GM19351 (cell line): ENCODE results near the gene GRIK3.
"Not testable (repeated sequence)": the region's sequence is repeated elsewhere in the genome, so short reads cannot be mapped to it uniquely, and the experiment has no call there.

ENCODE experiments used
- ATAC-seq: cut with Tn5 transposase; IDR thresholded peaks from one replicate; pipeline ENCODE4 v1.9.1; 2021; ENCODE audit warnings: mild to moderate bottlenecking, moderate library complexity; ENCODE audit not compliant: unreplicated experiment

Gene GRIK3

DNA sequence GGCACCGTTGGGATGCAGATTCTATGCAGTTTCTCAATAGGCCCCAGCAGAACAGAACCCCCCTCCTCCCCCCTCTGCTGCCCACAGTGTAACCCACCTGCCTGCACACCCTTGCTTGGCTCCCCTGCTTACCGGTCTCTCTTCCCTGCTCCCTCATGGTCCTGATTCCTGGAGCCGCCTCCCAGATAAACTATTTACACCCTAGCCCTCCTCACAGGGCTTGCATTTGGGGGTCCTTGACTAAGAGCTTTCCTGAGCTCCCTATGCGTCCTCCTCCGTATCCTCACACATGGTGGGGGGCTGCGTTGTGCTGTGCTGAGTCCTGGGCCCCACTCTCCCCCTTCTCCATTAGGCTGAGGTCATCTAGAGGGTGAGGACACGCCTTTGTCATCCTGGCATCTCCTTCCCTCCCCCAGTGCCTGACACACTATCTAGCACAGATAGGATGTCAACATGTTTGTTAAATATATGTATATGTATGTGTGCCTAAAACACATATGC lies 121.9 kb downstream of the GRIK3 start:
- no peak for ATAC-seq

DNA sequence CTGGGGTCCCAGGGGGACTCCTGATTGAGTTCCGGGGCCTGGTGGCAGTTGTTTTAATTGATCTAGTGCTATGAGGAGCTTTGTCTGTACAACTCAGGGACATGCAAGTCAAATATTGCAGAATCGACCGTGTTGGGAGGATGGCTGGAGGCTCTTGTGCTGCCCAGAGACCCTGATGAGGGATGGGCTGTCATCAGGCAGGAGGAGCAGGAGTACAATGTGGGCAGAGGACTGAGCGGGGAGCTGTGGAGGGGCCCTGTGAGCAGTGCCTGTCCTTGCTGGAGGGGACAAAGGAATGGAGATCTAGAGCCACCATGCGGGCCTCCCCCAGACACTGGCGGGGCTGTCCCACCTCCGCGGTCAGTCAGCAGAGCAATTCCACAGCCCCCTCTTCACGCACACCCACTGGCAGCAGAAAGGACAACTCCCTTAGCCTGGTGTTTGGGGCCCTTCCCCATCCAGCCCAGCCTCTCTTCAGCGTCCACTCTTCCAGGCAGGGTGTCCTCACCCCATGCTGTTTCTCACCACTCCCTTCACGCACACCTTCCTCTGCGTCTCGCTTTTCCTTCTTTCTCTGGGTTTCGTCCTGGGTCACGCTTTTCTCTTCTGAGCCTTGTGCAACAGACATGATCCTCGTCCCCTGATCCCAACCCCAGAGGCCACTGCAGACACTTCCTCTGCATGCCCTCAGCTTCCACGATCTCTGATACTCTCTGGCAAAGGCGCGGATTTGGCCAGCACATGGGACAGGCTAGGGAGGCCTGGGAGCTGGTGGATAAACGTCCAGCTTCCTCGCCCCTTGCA lies 122.6 kb downstream of the GRIK3 start:
- no peak for ATAC-seq

DNA sequence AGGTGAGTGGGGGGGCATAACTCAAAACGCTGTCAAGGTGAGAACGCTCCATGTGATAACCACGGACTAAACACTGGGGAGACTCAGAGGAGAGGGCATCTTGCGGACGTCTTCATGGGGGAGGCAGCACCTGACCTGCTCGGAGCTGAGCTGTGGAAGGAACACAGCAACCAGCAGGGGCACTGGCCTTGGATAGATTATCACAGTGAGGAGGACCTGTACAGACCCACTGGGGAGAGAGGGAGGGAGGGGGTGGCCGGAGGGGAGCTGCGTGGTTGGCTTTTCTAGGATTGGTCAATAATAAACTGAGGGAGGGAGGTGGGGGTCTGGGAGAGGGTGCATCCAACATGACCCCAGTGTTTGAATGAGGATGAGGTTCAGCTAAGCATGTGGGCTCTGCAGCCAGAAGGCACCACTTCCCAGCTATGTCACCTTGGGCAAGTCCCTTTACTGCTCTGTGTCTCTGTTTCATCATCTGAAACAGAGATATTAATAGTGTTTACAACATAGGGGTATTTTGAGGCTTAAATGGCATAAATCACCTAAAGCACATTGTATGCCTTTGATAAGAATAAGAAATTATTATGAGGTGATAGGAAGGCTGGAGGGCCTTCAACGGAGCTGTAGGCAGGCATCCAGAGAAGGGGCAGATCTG lies 123.3 kb downstream of the GRIK3 start:
- no peak for ATAC-seq

DNA sequence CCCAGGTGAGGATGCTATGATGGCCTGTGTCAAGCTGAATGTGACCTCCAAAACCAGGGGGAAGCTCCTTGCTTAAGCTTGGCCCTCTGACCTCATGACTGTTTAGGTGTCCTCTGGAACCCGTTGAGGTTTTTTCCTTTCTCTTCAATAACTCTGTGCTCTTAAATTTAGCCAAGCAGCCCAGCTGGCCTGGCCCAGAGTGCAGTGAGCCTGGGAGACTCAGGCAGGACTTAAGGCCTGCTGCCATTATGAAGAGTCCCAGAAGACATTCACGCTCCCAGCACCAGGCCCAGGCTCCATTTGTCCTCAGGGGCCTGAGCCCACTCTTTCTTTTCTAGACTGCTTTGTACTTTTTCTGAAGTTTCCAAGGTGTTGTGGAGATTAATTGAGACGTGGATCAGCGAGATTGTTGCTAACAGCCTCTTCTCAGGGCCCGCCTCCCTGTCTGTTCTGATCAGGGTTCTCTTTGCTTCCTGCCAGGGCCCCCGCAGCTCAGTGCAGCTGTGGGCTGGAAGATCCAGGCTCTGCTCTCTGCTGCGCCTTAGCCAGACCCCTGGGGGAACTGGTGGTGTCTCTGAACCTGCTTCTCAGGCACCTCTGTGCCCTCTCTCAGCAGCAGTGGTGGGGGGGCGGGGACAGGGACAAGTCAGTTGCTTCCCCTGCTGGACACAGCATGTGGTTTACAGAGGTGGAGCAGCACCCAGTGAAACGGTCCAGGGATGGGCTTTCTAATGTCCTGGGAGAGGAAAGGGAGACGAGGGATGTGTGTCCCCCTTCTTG lies 124.2 kb downstream of the GRIK3 start:
- ATAC-seq = no peak

DNA sequence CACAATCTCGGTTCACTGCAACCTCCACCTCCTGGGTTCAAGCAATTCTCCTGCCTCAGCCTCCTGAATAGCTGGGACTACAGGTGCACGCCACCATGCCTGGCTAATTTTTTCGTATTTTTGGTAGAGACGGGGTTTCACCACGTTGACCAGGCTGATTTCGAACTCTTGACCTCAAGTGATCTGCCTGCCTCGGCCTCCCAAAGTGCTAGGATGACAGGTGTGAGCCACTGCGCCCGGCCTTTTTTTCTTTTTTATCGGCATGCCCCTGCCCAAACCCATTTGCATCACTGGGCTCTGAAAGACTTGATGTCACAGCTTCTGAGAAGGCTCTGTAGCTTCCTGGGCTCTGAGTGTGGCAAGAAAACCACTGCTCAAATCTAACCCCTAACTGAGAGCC lies 125.0 kb downstream of the GRIK3 start:
- ATAC-seq = not testable (repeated sequence)

DNA sequence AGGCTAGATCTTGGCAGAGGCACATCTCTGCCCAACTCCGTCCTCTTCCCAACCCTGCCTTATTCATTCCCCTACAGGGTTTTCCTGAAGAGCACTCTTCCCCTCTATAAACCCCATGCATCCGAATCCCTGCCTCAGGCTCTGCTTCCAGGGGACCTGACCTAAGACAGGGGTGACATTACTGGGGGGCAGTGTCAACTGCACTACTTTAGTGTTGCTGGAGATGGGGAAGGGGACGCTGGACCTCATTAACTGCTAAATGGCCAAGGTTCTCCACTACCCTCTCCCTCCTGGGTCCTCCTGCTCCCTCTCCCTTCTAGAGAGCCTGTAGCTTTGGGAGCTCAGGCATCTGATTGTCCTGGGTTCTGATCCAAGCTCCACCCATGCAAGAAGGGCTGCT lies 126.2 kb downstream of the GRIK3 start:
- no peak for ATAC-seq

DNA sequence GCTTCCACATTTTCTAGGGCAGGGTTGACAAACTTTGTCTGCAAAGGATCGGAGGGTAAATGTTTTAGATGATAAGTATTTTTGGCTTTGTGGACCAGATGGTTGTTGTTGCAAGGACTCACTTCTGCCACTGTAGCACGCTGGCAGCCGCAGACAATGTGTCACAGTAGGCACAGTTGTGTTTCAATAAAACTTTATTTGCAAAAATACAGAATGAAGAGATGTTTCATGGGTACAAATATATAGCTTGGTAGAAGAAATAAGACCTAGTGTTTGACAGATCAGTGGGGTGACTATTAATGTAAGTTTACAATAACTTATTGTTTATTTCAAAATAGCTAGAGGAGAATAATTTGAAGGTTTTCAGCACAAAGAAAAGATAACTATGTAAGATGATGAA lies 127.8 kb downstream of the GRIK3 start:
- ATAC-seq = no peak

DNA sequence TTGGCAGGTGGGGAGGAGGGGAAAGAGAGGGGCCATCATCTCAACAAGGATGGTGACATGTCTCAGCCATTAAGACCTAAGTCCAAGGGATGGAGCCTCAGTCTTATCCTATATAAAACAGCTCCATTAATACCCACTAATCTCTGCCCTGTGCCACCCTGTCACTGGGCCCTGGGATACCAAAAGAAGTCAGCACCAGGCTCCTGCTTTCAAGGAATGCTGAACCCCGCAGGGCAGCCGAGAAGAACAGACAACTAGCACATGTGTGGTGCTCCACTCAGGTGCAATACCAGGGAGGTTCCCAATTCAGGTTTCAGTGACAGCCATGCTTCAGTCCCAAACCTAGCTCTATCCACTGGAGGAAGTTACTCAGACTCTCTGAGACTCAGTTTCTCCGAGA lies 128.4 kb downstream of the GRIK3 start:
- ATAC-seq = no peak

DNA sequence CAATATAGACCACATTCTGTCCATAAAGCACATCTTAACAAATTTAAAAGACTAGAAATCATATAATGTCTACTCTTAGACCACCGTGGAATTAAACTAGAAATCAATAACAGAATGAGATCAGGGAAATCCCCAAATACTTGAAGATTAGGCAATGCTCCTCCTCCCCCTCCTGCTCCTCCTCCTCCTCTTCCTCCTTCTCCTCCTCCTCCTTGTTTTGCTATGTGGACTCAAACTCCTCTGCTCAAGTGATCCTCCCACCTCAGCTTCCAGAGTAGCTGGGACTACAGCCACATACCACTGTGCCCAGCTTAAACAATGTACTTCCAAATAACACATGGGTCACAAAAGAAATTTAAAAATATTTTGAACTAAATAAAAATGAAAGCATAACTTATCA lies 134.2 kb downstream of the GRIK3 start:
- ATAC-seq = no peak

DNA sequence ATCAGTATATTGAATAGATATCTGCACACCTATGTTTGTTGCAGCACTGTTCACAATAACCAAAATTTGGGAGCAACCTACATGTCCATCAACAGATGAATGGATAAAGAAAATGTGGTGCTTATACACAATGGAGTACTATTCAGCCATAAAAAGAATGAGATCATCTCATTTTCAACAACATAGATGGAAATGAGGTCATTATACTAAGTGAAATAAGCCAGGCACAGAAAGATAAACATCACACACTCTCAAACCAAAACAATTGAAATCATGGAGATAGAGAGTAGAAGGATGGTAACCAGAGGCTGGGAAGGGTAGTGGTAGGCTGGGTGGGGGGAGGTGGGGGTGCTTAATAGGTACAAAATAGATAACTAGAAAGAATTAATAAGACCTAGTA lies 136.5 kb downstream of the GRIK3 start:
- ATAC-seq = not testable (repeated sequence)

DNA sequence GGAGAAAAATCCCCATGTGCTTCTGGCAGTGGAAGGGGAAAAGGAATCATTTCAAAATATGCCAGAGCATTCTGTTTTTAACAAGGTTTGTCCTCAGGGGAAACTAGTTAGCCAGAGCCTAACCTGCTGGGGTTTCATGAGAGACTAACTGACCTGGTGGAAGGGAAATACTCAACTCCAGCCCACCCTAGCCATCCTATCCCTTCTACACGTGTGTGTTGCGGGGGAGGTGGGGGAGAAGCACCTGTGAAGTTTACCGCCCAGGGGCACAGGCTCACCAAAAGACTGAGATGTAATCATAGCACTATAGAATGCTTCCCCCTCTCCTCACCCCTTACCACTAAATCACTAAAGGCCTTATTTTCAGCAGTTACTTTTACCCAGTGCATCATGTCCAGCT lies 139.5 kb downstream of the GRIK3 start:
- ATAC-seq = no peak

DNA sequence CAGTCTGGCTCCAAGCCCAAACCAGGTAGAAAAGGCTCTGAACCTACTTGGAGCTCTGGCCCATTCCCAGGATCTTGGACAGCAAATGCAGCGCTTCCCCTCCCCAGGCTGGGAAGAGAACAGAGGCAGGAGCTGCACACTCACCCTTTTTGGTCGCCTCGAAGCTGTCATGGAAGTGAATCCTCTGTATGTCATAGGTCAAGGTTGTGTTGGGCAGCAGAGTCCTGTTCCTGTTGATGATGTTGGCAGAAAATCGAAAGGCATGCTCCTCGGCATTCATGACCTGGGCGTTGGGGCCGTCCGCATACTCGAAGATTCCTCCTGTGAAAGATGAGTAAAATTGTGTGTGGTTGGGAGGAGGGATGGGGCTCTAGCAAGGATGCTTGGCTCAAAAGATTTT lies 143.5 kb downstream of the GRIK3 start:
- no peak for ATAC-seq

DNA sequence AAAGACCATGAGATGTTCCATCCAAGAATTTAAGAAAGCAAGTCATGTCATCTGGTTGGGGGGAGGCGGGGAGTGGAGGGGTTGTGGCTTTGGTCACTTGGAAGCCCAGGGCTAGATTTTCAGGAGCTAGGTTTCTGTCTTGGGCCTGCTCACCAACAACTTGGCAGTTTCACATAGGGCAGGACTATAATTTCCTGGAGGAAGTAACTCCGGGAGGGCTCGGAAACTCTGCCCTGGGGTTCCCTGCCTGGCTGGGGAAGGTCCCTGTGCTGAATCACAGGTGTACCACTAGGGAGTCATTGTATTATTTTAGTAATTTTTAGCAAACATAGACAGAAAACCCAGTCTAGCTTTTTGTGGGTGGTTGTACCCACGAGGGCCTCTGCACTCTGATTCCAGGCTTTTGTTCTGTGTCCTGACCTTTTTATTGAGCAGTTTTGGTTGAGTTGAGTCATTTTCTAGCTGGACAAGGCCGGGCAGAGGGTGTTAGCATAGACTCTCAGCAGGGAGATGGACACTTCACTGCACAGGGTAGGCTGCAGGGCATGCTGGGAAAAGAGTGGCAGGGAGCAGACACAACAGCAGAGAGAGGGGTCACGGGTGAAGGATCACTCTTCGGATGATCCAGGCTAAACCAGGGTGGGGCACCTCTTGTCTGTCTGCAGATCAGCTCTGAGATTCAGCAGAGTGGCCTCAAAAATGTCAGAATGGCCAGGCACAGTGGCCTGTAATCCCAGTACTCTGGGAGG lies 144.7 kb downstream of the GRIK3 start:
- ATAC-seq = no peak

DNA sequence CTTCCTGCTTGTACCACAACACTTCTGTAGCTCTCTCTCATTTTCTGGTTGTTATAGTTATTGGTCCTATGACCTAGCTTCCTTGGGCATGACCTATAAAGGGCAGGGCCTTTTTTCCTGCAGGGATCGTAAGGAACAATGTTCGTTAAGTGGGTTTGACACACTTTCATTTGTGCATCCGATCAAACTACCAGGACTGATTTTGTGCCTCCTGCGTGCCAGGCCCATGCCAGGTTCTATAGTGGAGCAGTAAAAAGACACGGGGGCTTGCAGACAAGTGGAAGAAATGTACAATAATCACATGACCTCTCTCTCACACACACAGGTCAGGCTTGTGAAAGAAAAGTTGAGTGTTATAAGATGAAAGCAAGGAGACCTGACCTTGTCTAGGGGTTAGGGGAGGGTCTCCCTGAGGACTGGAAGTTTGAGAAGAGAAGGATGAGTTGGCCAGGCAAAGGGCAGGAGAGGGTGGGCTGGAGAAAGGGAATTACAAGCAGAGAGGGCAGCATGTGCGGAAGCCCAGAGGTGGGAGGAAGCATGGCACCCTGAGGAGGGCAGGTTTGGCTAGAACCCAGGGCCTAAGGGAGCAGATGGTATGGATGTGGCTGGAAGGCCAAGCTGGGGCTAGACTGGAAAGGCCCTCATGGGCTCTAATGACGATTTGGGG lies 145.4 kb downstream of the GRIK3 start:
- no peak for ATAC-seq

DNA sequence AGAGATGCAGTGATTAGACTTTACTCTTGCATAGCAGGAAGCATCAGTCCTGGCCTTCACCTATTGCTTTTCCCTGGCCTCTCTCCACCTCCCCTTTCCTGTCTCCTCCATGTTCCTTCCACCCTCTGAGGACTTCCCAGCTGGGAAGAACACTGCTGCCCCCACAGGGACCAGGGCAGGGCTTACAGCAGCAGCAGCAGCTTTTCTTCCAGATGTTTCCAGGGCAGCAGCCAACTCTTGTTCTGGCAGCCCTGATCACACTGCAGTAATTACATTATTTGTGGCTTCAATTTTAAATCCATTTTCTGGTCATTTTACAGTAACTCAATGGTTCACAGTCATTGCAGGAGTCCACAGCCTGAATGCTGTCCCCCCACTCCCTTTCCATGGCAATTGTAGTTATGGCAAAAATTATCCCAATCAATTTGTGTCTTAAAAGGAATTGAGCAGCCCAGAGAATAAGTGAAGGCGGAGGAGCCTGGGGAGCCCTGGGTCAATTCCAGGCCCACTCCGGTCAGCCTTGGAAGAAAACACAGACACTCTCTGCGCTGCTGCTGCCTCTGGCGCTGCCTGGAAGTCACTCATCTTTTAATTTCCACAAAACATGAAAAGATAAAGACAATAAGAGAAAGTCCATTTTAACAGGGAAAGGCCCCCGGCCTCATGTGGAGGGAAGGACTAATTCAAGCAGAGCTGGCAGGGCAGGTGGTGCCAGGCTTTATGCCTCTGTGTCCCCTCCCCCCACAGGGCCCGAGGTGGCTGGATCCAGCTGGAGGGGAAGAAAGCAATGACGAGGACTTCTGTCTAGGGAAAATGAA lies 148.6 kb downstream of the GRIK3 start:
- no peak for ATAC-seq

DNA sequence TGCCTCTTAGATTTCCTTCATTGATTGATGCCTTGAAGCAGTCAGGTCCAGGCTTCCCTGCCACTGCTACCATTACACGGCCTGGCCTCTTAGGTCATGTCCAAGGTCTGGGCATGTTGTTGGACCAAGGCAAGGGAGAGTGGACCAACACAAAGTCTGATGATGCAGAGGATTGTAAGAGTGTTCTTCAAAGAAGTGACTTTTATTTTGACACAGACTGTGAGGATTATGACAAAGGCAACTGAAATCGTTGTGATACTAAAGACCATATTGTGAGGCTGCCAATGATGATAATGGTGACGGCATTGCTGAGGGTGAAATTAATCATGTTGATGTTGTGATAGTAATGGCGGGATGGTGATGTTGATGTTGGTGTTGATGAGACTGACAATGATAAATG lies 149.5 kb downstream of the GRIK3 start:
- ATAC-seq = no peak

DNA sequence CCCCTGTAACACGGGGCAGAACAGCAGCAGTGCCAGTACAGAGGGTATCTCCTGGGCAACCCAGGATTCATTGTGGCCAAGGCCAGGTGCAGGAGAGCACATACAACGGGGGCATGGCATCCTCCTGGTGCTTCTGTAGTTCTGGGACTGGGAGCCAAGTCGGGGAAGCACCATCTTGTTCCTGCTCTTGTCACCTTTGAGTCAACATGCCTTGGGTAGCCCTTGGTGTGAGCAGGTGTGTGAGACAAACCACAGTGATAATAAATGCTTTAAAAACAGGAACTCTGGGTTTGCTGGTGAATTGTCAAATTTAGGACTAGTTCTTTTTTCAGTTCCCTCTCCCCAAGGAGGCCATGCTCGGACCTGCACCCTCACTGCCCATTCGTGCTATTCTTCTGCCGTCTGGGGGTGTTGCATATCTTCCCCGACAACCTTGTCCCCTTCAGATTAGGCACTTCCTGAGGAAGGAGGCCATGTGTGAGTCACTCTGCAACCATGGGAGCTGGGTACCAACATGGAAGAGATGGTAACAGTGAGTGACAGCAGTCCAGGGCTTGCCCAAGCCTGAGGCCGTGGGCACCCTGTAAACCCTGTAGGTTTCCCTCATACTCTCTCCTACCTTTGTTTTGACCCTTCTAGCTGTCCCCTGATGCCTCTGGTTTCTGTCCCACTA lies 150.2 kb downstream of the GRIK3 start:
- ATAC-seq = peak; percentile 56

DNA sequence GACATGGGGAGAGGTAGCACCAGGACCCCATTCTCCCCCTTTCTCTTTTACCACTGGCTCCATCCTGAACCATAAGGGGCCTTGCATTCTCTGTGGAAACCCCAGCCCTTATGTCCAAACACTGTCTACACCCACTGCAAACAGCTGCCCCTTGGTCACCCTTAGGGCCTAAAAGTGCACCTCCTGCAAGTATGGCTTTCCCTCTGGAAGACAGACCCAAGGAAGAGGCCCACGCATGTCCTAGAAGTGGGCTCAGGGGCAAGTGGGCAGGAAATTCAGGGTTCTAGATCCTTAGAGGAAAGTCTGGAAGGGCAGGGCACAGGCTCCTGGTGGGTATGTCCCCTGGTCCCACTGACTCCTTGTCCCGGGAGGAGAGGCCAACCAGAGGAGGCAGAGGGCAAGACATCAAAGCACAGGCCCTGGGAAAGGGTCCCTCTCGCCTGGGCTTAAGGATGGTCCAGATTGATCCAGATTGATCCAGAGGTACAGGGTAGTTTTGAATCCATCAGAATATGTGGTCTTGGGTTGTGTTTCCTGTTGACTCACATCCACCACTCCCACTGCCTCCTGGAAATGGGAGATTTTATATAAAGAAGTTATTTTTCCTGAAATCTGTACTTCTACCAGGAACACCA lies 150.9 kb downstream of the GRIK3 start:
- ATAC-seq = no peak
